Activated gamma-delta T cell treated with anti-CD3 and anti-CD28 coated beads, Interleukin-2, amount 50 U/mL, for 16 hours (primary cell): ENCODE results near the gene MEGF10.

ENCODE experiments used
- DNase-seq: peaks from one replicate; pipeline ENCODE4 v3.0.0-alpha.2; 2020; ENCODE audit warnings: low read depth

MEGF10 gene

DNA sequence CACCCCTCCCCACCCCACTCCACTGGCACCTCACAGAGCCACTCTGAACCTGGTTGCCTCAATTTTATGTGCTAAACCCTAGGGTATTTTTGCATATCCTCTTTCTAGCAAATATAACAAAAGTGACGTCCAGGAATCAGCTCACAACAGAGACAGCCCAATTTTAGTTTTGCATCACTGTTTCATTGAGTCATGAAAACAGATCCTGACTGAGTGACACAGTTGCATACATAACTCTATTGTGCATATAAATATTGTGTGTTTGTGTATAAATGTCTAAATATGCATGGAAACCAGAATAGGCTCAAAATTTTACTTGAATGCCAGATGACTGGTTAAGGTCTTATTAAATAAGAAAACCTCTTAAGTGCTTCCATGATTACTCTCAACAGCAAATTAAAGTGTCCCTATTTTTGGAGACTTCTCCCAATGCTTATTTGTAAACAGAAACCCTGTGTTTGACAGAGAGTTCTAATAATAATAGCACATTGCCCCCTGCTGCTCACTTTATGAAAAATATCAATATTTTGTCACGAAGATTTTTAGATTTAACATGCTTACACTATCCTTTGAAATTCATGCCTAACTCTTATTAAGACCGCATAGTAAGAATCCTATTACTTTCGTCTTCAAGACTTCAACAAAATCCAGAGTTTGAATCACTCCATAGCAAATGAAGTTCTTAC, 151.3 kb downstream of the MEGF10 start:
- no peak for DNase-seq

DNA sequence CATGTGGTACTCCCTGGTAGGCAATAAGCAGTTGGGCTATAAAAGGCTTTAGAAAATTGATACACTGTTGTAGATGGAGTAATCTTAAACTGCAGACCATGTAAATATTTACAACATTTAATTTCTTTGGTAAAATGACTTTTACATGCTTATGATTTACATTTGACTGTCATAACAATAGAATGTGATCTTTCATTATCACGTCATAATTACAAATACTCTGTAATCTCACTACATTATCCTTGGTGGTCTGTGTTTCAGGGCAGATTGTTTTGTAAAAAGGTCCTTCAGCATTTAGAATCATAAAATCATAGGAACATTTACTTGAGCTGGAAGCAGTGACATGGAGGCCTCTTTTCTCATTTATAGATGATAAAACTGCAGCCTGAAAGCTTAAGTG, 153.6 kb downstream of the MEGF10 start:
- DNase-seq = no peak

DNA sequence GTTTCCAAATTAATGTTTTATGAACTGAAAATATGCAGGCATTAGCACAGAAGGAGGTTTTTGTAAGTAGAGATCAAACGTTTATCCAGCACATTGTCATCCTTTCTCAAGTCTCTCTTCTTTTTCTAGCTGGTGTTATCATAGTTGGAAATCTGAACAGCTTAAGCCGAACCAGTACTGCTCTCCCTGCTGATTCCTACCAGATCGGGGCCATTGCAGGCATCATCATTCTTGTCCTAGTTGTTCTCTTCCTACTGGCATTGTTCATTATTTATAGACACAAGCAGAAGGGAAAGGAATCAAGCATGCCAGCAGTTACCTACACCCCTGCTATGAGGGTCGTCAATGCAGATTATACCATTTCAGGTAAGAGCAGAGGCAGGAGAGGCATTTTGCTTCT, 154.7 kb downstream of the MEGF10 start:
- DNase-seq = no peak

DNA sequence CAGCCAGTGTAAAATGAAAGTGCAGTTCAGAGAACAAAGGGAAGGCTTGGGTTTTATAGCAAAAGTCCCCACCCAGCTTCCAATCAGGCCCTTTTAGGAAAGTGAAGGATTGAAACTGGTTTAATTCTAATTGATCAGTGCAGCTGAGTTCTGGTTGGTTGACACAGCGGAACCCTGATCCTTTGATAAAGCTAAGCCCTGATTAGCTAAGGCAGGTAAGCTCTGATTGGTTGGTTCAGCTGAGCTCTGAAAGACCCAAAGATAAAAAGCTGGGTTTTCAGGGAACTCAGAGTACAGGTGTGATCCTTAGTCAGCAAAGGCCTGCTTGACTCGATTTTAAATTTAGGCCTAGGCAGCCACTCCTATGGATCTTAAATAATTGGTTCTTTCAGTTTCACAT, 156.0 kb downstream of the MEGF10 start:
- DNase-seq = no peak

DNA sequence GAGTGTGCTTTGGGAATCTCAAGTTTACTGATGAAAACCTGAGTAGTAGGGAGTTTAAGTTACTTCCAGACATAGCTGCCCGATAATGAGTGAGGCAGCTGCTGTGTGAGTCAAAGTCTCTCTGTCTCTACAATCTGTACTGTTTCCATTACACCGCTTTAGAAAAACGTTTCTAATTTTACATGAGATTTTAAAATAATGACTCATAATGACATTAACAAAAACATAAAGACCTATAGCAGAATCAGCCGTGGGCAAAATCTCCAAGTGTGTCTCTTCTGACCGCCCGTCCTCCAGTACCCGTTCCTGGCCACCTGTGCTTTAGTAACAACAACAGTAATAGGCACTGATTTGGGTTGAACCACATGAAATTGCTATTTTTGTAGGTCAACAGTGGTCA, 157.2 kb downstream of the MEGF10 start:
- DNase-seq = no peak

DNA sequence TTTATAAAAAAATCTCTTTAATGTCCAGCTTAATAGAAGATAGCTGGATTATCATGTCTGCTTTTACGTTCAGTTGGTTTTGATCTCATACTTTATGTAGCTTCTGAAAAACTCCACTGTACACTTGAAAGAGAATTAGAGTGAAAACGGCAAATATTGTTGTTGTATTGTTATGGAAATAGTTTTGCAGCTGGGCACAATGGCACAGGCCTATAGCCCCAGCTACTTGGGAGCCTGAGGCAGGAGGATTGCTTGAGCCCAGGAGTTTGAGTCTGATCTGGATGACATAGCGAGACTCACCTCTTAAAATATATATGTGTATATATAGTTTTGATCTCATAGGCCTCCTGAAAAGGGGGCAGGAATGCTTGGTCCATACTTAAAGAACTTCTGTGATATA, 159.4 kb downstream of the MEGF10 start:
- no peak for DNase-seq

DNA sequence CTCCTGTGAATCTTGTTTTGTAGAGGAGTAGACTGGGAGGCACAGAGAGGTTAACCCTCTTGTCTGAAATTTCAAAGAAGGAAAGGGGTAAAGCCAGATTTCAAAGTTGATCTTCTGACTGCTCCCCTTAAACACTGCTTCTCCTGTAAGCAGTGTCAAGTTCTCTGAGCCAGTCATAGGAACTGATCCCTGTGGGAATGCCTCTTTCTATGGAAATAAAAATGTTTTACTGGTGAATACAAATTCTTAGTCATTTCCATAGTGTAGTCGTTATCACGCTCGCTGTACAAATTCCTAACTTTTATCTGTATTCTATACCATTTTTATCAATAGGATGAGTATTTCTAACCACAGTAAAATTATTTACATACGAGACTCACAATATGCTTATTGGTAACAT, 160.5 kb downstream of the MEGF10 start:
- DNase-seq = no peak

DNA sequence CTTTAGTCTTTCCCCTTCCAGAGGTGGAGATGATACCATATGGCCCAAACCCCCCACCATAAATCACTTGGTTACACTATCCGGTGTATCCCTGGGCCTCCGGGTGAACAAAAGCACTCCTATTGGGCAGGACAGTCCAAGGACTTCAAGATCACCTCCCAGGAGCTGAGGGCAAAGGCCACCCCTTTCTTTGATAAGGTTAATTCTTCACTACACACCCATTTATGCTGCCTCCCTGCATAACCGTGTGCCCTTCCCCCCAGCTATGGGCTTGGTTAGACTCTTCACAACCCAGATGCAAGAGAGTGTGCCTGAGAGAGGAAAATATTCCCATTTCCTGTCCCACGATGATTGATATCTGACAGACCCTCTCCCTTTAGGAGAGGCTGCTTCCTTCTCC, 162.0 kb downstream of the MEGF10 start:
- DNase-seq = no peak

DNA sequence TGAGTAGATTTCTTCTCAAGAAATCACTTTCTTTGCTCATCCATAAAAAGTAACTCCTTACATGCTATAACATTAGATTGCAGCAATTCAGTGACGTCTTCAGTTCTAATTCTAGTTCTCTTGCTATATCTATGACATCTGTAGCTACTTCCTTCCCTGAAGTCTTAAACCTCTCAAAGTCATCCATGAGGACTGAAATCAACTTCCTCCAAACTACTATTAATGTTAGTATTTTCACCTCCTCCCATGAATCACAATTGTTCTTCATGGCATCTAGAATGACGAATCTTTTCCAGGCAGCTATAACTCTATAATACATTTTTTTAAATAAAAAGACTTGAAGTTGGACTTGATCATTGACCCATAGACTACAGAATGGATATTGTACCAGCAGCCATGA, 180.6 kb downstream of the MEGF10 start:
- no peak for DNase-seq

DNA sequence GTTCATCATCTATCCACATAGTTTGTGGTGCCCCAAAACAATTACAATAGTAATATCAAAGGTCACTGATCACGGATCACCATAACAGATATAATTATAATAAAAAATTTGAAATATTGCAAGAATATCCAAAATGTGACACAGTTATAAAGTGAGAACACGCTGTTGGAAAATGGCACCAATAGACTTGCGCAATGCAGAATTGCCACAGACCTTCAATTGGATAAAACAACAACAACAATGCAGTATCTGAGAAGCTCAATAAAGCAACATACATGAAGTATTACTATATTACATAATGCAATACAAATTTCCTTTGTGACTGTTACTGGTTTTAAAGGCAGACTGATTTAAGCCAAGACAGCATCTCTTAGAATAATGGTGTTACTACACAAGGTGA, 182.1 kb downstream of the MEGF10 start:
- no peak for DNase-seq

DNA sequence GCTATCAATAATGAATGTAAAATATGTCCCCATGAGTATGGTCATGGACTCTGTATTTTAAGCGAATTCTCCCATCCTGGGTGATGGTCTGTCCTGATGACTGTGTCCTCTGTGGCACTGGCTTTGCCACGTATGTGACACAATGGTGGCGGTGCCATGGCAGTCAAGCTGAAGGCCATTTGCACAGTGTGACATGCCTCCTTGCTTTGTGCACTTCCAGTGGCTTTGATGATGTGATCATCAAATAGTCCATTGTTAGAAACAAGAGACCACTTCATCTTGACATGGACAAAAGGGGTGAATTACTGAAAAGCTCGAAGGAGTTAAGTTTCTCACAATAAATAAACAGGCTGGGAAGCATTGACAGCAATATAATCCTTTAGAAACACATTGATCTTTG, 195.9 kb downstream of the MEGF10 start:
- no peak for DNase-seq

DNA sequence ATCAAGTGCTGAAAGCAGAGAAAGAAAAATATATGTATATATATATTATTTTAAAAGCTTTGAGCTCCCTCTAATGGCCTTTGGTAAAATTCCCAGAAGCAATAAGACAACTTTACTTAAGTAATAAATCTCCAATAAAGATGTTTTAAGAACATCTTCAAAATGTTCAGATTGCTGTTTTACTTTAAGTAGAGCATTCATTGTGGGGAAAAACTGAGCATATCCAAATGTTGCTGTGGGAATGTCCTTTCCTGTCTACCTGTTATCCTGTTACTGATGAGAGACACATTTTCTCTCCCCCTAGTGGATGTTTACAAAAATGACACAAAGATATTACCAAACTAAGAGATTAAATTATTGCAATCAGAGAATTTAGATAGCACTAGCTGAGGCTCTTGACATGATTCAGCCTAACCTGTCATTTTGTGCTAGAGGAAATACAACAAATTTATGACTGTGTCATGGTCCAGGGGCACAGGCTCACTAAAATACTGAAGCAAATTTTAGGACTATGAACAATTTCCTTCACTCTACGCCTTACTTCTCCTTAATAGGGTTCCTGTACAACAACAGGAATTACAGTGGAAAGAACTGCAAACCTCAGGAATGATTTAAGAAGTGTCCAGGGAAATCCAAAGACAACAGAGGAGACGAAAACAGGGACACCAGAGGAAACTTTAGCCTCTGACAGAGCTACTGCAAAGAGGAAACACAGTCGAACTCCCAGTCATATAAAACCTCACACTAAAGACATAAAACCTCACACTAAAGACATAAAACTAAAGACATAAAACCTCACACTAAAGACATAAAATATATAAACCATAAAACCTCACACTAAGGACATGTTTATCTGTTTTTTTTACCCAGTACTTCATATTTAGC, 202.5 kb downstream of the MEGF10 start:
- DNase-seq = no peak

DNA sequence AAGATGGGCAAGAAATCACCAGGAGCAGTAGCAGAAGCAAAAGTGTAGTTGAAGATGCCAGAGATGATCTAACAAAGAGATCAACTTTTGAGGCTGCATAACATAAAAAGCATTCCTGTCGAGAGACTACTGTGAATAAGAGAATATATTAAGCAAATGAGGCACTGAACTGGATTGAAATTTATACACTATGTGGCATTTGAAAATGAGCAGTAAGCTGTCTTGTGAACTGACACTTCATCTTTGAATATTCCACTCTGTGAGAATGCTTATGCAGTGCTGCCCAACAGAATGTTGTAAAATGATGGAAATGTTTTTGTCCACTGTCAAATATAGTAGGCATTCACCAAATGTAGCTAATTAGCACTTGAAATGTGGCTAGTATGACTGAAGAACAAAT, 208.0 kb downstream of the MEGF10 start:
- no peak for DNase-seq

DNA sequence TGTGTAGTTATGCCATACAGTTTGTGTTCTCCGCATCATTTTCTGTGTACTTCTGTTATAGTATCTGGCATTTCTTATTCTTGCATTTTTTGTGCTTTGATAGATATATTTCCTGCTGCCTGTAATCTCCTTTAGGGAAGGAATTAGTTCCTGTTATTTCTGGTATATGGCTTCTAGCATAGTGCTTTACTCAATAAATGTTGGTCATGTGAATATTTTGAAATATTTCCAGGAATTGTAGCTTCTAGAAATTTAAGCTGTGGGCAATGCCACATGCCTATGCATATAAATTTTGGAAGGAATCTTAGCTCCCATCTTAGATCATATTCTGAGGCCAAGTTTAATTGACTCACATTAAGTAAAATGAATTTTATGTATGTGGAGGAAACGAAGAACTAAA, 215.3 kb downstream of the MEGF10 start:
- DNase-seq = no peak

DNA sequence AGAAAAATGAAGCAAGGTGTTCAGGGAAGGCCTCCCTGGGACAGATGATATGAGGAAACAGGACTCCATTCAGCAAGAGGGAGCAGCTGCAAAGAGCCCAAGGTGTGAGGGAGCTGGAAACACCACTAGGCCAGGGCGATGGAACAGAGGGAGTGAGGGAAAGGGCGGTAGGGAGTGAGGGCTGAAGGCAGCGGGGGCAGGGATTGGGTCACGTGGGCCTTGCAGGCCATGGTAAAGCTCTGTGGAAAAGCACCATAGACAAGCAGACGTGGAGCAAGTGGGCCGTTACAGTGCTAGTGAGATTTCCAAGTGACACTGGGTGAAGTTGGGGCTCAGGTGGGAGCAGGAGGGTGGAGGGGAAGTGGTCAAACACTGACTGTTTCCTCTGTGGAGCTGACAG, 216.0 kb downstream of the MEGF10 start:
- DNase-seq = no peak

DNA sequence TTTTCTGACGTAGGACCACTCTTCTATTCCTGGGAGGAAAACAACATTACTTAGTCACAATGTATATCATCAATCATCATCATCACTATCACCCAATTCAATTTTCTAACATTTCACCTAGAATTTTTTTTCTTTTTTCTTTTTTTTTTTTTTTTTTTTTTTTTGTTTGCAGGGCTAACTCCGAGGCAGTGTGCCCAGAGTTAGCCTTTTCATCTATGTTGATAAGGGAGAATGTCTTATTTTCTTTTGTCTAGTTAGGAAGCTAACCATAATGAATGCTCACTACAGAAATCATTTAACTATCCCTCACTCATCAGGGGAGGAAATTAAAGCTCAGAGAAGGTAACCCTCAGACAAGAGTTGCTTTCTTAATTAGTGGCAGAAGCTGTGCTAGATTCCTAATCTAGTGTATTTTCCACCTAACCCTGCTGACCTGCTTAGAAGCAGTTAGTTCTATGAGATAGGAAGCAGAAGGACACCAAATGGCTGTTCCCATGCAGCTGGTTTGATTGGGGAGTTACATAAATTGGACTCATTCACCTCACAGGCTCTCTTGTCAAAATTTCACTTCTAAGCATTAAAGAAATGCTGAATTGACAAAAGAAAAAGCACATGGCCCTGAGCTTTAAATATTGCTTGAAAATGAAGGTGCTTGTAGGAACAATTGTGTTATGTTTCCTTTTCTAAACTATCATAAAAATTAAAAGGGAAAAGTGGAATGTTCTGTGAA, 218.2 kb downstream of the MEGF10 start:
- no peak for DNase-seq
